NCI-H69 (cell line): ENCODE data around the gene LILRB1.
"Not testable (repeated sequence)": the region's sequence is repeated elsewhere in the genome, so short reads cannot be mapped to it uniquely, and the experiment has no call there.

Source experiments
- DNase-seq: peaks from one replicate; lab custom pipeline; 2025; lab: John Stamatoyannopoulos, UW

The LILRB1 gene

DNA sequence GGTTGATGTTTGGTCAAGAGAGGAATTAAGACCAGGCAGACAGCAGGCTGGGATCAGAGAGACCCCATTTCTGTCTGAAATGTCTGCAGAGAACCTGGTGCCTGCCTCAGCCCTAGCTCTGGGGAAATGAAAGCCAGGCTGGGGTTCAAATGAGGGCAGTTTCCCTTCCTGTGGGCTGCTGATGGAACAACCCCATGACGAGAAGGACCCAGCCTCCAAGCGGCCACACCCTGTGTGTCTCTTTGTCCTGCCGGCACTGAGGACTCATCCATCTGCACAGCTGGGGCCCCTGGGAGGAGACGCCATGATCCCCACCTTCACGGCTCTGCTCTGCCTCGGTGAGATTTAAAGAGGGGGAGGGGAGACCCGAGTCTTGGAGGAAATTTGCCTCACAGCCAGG, 32.4 kb downstream of the LILRB1 start, which contains the start of gene LILRB4:
Gene LILRB4, plus strand, starts transcription at position 256 of the 400 bp plus-strand sequence. Its CDS starts 49 bp downstream, at position 305.
- no peak for DNase-seq

GRCh38 chr19:54665530-54665929, 35.2 kb downstream of the LILRB1 start:
- no peak for DNase-seq

DNA sequence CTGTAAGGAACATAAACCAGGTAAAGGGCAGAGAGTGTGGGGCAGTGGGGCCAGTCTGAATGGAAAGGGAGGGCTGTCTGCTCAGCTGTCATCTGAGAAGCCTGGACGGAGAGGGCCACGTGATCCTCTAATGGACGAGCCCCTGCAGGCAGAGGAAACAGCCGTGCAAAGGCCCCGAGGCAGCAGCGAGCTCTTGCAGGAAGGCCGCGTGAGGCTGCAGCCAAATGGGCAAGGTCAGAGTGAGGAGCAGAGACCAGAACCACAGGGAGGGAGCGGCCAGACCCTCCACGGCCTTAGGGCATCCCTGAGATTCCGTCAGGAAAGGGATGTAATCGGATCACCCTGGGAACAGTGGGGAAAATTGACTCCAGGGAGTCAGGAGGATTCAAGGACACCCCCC, 36.9 kb downstream of the LILRB1 start:
- DNase-seq = no peak

GRCh38 chr19:54668353-54668752, 38.1 kb downstream of the LILRB1 start:
- DNase-seq = no peak

DNA sequence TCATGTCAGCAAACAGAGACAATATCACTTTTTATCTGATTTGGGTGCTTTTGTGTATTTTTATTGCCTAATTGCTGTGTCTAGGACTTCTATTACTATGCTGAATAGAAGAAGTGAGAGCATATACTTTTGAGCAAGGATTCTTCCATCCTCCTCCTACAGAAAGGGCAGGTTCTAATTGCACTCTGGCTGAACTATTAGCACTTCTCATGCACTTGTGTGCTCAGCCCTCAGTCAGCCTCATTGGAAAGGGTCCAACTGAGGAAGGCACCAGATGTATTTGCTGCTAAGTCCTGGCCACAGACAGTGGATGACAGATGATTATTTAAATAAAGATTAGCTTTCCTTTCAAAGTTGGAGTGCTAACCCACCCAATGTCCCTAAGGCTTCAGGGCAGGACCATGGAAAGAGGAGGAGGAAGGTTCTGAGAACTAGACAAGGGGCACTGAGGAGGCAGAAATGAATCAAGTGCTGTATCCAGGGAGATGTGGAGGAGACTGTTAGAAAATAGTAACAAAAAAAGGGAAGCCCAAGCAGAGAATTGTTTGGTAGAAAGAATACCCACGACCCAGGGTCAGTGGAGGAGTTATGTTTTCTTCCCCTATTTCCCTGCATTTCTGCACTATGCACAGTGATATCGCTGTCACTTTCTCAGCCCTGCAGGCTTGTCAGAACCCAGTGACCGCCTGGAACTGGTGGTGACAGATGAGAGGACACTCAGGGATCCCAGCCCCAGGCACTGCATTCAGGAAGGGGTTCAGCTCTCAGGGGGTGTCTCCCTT, 40.5 kb downstream of the LILRB1 start:
- DNase-seq = no peak

GRCh38 chr19:54673222-54673621, 42.9 kb downstream of the LILRB1 start:
- no peak for DNase-seq

DNA sequence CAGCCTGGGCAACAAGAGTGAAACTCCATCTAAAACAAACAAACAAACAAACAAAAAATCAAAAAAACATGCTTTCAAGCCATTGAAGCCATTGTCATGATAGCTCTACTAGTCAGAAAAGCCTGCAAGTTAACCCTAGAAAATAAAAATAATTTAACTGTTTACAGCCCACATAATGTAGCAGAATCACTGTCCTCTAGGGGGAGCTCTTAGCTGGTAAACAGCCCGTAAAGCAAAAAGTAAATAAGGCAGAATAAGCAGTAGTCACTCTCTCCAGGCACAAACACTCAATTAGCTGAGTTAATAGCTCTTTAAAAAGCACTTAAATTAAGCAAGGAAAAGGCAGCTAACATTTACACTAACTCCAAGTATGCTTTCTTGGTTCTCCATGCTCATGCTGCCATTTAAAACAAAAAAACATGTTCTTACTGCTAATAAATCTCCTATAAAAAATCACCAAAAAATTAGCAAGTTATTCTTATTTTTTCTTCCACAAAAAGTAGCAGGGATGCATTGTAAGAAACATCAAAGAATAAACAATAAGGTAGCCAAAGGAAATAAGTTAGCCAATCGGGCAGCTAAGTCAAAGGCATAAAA, 43.8 kb downstream of the LILRB1 start:
- DNase-seq = peak; percentile 62

DNA sequence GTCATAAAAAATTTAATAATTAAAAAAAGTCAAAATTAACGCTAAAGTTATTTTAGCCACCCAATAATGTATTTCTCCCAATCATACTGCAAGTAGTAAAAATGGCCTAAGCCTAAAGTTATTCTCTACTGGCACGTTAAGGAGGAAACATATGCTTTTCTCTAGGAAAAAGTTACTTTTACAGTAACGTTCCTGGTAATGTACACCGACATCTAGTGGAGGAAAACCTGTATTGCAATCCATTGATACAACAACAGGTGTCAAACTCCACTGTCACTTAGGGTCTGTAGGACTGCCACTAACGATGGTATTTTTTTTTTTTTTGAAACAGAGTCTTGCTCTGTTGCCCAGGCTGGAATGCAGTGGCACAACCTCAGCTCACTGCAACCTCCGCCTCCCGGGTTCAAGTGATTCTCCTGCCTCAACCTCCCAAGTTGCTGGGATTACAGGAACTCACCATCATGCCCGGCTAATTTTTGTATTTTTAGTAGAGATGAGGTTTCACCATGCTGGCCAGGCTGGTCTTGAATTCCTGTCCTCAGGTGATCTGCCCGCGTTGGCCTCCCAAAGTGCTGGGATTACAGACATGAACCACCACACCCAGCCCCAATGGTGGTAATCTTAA, 46.0 kb downstream of the LILRB1 start:
- peak; percentile 48 for DNase-seq

GRCh38 chr19:54677217-54677616, 46.9 kb downstream of the LILRB1 start:
- no peak for DNase-seq

- DNase-seq = not testable (repeated sequence)
Observed at GRCh38 chr19:54681596-54681995, 51.3 kb downstream of the LILRB1 start.

DNA sequence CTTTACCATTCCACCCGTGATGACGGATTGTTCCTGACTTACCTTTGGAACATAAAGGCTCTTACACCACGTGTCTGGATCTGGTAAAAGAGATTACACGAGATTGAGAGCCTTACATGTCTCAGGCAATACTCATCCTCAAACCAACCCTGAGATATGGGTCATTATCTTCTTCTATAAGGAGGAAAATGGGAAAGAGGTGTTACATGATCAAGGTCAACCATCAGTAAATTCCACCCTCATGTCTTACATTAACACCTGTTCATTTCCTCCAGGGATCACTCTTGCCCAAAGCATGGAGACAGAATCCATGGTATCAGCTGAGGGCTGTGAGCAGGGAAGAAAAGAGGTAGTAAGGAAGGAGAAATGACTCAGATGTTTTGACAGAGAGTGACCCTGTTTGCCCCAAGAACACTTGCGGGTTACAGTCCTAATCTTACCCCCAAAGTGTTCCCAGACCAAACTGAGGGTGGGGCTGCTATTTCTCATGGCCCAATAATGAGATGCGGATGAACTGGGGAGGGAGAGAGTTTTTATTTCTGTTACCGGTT, 52.1 kb downstream of the LILRB1 start:
- no peak for DNase-seq

DNA sequence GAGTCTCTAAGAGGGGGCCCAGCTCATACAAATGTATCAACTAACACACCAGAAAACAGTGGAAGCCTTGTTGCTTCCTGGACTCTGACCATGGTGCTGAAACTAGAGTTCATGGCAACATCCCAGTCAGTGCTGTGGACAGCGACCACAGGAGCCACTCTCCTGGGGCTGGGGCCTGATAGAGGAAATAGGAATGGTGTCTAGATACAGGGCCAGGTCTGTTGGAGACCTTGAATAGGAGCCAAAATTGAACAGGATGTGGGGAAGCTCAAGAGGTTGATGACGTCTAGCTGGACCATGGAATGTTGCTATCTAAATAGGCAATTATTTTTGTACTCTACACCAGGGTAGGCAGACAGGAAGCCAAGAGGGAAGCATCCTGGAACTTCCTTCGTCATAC, 54.2 kb downstream of the LILRB1 start:
- DNase-seq = no peak
